ENCODE measurements around the gene DCC. TPM values are rescaled to one million over a fixed set of nuclear protein-coding genes. Genes with fewer than 3 reads are reported as not detected.

DCC gene
- total and polyA plus RNA-seq, 2 experiments from 2014 or later = 0.53 to 0.73 TPM

DNA sequence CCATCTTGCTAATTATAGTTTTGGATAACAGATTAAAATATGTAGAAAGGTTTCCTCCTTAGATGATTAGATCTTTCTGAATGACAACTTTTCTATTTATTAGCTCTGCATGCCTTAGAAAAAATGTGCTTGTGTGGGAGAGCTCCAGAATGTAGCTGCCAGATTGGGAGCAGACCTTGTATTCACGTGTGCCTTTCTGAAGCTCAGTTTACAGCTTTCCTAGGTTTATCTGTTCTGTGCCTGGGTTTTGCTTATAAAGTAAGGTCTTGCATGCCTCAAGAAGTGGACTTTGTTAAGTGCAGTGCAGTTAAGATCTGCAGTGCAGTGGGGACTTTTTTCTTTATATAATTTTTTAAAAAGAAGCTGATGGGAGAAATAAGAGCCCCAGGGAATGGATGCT is 179.0 kb downstream of the DCC start:
- Histone ChIP-seq H2AFZ (no peak overlapping the region), H3K27ac (ENCODE audit: low read depth) (no peak overlapping the region), H3K9me2 (ENCODE audit: insufficient read depth) (no peaks in the 10 kb centered on the region), H3K4me2 (no peak overlapping the region), H3K79me2 (replicated peaks; ENCODE audit: insufficient read depth) (no peaks in the 10 kb centered on the region), H4K20me1 (replicated peaks; ENCODE audit: insufficient read depth) (no peaks in the 10 kb centered on the region), H3K36me3 (ENCODE audit: insufficient read depth) (no peaks in the 10 kb centered on the region), H3K4me3 (no peak overlapping the region), H3F3A (replicated peaks; ENCODE audit: low read depth) (no peaks in the 10 kb centered on the region), H3K27me3 (ENCODE audit: insufficient read depth) (no peaks in the 10 kb centered on the region), H3K4me1 (ENCODE audit: insufficient read depth) (no peaks in the 10 kb centered on the region)
- Mint-ChIP-seq H3K27me3 (ENCODE audit: insufficient read depth, low read depth, poor library complexity) (peaks cover 2% of the 10 kb centered on the region), H3K27ac (no peak overlapping the region), H3K4me3 (no peak overlapping the region), H3K9me3 (no peaks in the 10 kb centered on the region), H3K36me3 (ENCODE audit: low read depth) (no peaks in the 10 kb centered on the region), H3K4me1 (no peaks in the 10 kb centered on the region)
- TF ChIP-seq JUNB (IDR thresholded peaks at IDR 0.05; ENCODE audit: unreplicated experiment) (no peak), POLR2AphosphoS5 (IDR thresholded peaks at IDR 0.05; ENCODE audit: low read depth) (no peak), ZNF114 (CRISPR knock-in tag; IDR thresholded peaks at IDR 0.05) (no peak), NANOG (IDR thresholded peaks at IDR 0.05; ENCODE audit: borderline replicate concordance) (no peak), EZH2phosphoT487 (IDR thresholded peaks at IDR 0.05; ENCODE audit: unreplicated experiment) (no peak), CREB1 (CRISPR knock-in tag; IDR thresholded peaks at IDR 0.05; ENCODE audit: low read depth) (no peak), EZH2 (IDR thresholded peaks at IDR 0.05; ENCODE audit: low read depth, unreplicated experiment) (no peak), STAT1 (IDR thresholded peaks at IDR 0.05; ENCODE audit: unreplicated experiment) (no peak), ZNF331 (CRISPR knock-in tag; IDR thresholded peaks at IDR 0.05; ENCODE audit: low read depth) (no peak)
- TF ChIP-seq, protein P1, sequence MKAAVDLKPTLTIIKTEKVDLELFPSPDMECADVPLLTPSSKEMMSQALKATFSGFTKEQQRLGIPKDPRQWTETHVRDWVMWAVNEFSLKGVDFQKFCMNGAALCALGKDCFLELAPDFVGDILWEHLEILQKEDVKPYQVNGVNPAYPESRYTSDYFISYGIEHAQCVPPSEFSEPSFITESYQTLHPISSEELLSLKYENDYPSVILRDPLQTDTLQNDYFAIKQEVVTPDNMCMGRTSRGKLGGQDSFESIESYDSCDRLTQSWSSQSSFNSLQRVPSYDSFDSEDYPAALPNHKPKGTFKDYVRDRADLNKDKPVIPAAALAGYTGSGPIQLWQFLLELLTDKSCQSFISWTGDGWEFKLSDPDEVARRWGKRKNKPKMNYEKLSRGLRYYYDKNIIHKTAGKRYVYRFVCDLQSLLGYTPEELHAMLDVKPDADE (IDR thresholded peaks at IDR 0.05) = no peak
- TF ChIP-seq, protein P2, sequence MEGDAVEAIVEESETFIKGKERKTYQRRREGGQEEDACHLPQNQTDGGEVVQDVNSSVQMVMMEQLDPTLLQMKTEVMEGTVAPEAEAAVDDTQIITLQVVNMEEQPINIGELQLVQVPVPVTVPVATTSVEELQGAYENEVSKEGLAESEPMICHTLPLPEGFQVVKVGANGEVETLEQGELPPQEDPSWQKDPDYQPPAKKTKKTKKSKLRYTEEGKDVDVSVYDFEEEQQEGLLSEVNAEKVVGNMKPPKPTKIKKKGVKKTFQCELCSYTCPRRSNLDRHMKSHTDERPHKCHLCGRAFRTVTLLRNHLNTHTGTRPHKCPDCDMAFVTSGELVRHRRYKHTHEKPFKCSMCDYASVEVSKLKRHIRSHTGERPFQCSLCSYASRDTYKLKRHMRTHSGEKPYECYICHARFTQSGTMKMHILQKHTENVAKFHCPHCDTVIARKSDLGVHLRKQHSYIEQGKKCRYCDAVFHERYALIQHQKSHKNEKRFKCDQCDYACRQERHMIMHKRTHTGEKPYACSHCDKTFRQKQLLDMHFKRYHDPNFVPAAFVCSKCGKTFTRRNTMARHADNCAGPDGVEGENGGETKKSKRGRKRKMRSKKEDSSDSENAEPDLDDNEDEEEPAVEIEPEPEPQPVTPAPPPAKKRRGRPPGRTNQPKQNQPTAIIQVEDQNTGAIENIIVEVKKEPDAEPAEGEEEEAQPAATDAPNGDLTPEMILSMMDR (conservative IDR thresholded peaks at IDR 0.05; ENCODE audit: low read depth in 2 of 2) = no peak
- TF ChIP-seq, protein P3, sequence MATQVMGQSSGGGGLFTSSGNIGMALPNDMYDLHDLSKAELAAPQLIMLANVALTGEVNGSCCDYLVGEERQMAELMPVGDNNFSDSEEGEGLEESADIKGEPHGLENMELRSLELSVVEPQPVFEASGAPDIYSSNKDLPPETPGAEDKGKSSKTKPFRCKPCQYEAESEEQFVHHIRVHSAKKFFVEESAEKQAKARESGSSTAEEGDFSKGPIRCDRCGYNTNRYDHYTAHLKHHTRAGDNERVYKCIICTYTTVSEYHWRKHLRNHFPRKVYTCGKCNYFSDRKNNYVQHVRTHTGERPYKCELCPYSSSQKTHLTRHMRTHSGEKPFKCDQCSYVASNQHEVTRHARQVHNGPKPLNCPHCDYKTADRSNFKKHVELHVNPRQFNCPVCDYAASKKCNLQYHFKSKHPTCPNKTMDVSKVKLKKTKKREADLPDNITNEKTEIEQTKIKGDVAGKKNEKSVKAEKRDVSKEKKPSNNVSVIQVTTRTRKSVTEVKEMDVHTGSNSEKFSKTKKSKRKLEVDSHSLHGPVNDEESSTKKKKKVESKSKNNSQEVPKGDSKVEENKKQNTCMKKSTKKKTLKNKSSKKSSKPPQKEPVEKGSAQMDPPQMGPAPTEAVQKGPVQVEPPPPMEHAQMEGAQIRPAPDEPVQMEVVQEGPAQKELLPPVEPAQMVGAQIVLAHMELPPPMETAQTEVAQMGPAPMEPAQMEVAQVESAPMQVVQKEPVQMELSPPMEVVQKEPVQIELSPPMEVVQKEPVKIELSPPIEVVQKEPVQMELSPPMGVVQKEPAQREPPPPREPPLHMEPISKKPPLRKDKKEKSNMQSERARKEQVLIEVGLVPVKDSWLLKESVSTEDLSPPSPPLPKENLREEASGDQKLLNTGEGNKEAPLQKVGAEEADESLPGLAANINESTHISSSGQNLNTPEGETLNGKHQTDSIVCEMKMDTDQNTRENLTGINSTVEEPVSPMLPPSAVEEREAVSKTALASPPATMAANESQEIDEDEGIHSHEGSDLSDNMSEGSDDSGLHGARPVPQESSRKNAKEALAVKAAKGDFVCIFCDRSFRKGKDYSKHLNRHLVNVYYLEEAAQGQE (IDR thresholded peaks at IDR 0.05; ENCODE audit: unreplicated experiment) = no peak
- TF ChIP-seq, protein P4, sequence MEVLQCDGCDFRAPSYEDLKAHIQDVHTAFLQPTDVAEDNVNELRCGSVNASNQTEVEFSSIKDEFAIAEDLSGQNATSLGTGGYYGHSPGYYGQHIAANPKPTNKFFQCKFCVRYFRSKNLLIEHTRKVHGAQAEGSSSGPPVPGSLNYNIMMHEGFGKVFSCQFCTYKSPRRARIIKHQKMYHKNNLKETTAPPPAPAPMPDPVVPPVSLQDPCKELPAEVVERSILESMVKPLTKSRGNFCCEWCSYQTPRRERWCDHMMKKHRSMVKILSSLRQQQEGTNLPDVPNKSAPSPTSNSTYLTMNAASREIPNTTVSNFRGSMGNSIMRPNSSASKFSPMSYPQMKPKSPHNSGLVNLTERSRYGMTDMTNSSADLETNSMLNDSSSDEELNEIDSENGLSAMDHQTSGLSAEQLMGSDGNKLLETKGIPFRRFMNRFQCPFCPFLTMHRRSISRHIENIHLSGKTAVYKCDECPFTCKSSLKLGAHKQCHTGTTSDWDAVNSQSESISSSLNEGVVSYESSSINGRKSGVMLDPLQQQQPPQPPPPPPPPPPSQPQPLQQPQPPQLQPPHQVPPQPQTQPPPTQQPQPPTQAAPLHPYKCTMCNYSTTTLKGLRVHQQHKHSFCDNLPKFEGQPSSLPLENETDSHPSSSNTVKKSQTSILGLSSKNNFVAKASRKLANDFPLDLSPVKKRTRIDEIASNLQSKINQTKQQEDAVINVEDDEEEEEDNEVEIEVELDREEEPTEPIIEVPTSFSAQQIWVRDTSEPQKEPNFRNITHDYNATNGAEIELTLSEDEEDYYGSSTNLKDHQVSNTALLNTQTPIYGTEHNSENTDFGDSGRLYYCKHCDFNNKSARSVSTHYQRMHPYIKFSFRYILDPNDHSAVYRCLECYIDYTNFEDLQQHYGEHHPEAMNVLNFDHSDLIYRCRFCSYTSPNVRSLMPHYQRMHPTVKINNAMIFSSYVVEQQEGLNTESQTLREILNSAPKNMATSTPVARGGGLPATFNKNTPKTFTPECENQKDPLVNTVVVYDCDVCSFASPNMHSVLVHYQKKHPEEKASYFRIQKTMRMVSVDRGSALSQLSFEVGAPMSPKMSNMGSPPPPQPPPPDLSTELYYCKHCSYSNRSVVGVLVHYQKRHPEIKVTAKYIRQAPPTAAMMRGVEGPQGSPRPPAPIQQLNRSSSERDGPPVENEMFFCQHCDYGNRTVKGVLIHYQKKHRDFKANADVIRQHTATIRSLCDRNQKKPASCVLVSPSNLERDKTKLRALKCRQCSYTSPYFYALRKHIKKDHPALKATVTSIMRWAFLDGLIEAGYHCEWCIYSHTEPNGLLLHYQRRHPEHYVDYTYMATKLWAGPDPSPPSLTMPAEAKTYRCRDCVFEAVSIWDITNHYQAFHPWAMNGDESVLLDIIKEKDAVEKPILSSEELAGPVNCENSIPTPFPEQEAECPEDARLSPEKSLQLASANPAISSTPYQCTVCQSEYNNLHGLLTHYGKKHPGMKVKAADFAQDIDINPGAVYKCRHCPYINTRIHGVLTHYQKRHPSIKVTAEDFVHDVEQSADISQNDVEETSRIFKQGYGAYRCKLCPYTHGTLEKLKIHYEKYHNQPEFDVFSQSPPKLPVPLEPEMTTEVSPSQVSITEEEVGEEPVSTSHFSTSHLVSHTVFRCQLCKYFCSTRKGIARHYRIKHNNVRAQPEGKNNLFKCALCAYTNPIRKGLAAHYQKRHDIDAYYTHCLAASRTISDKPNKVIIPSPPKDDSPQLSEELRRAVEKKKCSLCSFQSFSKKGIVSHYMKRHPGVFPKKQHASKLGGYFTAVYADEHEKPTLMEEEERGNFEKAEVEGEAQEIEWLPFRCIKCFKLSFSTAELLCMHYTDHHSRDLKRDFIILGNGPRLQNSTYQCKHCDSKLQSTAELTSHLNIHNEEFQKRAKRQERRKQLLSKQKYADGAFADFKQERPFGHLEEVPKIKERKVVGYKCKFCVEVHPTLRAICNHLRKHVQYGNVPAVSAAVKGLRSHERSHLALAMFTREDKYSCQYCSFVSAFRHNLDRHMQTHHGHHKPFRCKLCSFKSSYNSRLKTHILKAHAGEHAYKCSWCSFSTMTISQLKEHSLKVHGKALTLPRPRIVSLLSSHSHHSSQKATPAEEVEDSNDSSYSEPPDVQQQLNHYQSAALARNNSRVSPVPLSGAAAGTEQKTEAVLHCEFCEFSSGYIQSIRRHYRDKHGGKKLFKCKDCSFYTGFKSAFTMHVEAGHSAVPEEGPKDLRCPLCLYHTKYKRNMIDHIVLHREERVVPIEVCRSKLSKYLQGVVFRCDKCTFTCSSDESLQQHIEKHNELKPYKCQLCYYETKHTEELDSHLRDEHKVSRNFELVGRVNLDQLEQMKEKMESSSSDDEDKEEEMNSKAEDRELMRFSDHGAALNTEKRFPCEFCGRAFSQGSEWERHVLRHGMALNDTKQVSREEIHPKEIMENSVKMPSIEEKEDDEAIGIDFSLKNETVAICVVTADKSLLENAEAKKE (CRISPR knock-in tag; IDR thresholded peaks at IDR 0.05) = no peak
- ATAC-seq (no peak), DNase-seq (ENCODE audit: low spot score) (no peak)

Measured in GM23338 (cell line).